NT2/D1 (cell line): ENCODE measurements around the gene PIP5K1C.

Source experiments
- DNase-seq: peaks from one replicate; pipeline ENCODE4 v3.0.0-alpha.2; 2011; ENCODE audit warnings: low read depth, low spot score
- H3K27me3 ChIP-seq: 2 replicates; pipeline ENCODE4 v1.6.0; 2011; ENCODE audit warnings: mild to moderate bottlenecking; ENCODE audit not compliant: insufficient read length, insufficient read depth
- H3K36me3 ChIP-seq: 2 replicates; pipeline ENCODE4 v1.6.1; 2011; ENCODE audit warnings: mild to moderate bottlenecking, low read length, mixed read lengths; ENCODE audit not compliant: insufficient read depth, insufficient read length
- H3K4me1 ChIP-seq: 2 replicates; pipeline ENCODE4 v1.5.1; 2011; ENCODE audit not compliant: insufficient read depth, insufficient read length
- H3K4me3 ChIP-seq: 2 replicates; pipeline ENCODE4 v1.5.1; 2011; ENCODE audit warnings: low read depth; ENCODE audit not compliant: insufficient read length
- H3K9ac ChIP-seq: 2 replicates; pipeline ENCODE4 v1.6.0; 2011; ENCODE audit warnings: low read depth; ENCODE audit not compliant: insufficient read length
- H3K9me3 ChIP-seq: 2 replicates; pipeline ENCODE4 v1.5.1; 2011; ENCODE audit warnings: mild to moderate bottlenecking, low read length; ENCODE audit not compliant: insufficient read depth
- SUZ12 ChIP-seq: IDR thresholded peaks from 2 replicates; pipeline ENCODE4 v1.6.1; 2011; ENCODE audit not compliant: insufficient read length, insufficient read depth; ENCODE audit errors: extremely low read depth
- YY1 ChIP-seq: IDR thresholded peaks from 2 replicates; pipeline ENCODE4 v1.6.1; 2011; ENCODE audit not compliant: insufficient read length, insufficient read depth
- ZNF274 ChIP-seq: IDR thresholded peaks from 2 replicates; pipeline ENCODE4 v1.6.1; 2011; ENCODE audit warnings: mild to moderate bottlenecking, low read depth, low read length

PIP5K1C gene

DNA sequence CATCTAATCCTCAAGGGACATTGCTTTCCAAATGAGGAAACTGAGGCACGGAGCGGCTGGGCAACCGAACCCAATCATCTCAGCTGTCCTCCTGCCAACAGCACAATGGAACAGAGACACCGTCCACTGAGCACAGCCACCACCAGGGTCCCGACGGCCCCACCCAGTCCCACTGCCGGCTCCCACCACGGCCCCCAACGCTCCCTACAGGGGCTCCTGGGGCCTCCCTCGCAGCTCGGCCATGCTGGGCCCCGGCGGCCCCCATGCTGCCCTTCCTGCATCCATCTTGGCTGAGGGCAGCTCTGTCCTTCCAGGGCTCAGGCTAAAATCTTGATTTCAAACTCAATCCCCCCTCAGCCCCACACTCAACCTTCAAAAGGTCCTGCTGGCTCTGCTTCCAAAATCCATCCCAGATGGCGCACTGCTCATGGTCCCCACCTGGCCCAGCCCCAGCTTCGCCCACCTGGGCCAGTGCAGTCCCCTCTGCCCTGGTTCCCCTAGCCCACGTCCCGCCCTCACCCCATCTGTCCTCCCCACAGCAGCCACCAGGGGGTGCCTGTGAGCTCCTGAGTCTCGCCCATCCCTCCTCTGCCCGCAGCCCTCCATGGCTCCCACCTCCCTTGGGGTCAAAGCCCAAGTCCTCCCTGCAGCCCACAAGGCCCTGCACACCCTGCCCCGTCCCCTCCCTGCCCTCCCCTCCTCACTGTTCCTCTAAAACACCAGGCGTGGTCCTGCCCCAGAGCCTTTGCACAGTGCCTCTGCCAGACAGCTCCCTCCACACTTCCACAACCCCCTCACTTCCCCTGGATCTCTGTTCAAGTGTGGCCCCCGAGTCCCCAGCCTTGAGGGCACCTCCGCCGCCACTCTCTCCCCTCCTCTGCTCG, 7.9 kb downstream of the PIP5K1C start:
- no peak for DNase-seq
- TF ChIP-seq ZNF274 = no peak
- no peak for TF ChIP-seq SUZ12
- TF ChIP-seq YY1 = no peak
- Histone ChIP-seq H3K36me3 (peaks cover 54% of the 10 kb centered on the region), H3K9me3 (peaks cover 6% of the 10 kb centered on the region; the same call in 1 of the 2 replicates), H3K4me1 (peaks cover 21% of the 10 kb centered on the region), H3K27me3 (no peaks in the 10 kb centered on the region), H3K9ac (no peak overlapping the region), H3K4me3 (no peak overlapping the region)

DNA sequence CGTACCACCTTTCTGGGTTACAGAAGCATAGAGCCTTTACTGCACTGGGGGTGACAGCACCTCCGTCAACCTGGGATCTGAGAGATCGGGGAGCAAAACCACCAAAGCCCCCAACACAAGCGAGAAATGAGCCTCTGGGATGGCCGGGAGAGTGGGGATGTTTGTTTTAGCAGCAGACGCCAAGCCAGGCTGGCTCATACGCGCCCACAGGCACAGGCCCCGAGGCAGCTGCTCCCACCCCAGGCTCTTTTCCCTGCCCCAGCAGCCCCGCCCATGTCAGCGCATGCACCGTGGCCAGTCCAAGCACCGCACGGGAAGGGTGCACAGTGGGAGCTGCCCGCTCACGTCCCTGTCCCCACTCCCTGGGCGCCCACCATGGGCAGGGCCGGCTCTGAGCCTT, 8.5 kb downstream of the PIP5K1C start:
- H3K9ac ChIP-seq = no peak overlapping the region
- H3K36me3 ChIP-seq = peaks cover 49% of the 10 kb centered on the region
- DNase-seq = no peak
- no peak for TF ChIP-seq YY1
- TF ChIP-seq SUZ12 = no peak
- no peak for TF ChIP-seq ZNF274
- H3K27me3 ChIP-seq = no peaks in the 10 kb centered on the region
- H3K9me3 ChIP-seq = peaks cover 6% of the 10 kb centered on the region; the same call in 1 of the 2 replicates
- H3K4me1 ChIP-seq = peaks cover 17% of the 10 kb centered on the region
- no peak overlapping the region for H3K4me3 ChIP-seq

DNA sequence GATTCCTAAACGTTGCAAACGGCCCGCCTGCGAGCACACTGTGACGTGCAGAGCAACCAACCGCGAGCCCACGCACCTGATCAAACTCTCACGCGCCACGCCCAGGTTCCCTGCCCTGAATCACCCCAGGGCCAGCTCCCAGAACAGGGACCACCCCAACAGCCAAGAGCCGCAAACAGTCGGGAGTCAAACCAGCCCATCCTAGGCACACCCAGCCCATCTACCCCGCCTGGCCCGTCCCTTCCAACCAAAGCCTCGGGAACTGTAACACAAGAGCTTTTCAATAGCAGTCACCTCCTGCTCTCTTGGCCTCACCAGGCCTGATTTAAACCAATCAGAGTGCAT, 8.9 kb downstream of the PIP5K1C start:
- no peak overlapping the region for H3K4me3 ChIP-seq
- peaks cover 17% of the 10 kb centered on the region for H3K4me1 ChIP-seq
- H3K36me3 ChIP-seq = peaks cover 48% of the 10 kb centered on the region
- H3K9ac ChIP-seq = no peak overlapping the region
- DNase-seq = no peak
- TF ChIP-seq YY1 = no peak
- no peak for TF ChIP-seq SUZ12
- TF ChIP-seq ZNF274 = no peak
- H3K27me3 ChIP-seq = no peaks in the 10 kb centered on the region
- peaks cover 6% of the 10 kb centered on the region; the same call in 1 of the 2 replicates for H3K9me3 ChIP-seq

DNA sequence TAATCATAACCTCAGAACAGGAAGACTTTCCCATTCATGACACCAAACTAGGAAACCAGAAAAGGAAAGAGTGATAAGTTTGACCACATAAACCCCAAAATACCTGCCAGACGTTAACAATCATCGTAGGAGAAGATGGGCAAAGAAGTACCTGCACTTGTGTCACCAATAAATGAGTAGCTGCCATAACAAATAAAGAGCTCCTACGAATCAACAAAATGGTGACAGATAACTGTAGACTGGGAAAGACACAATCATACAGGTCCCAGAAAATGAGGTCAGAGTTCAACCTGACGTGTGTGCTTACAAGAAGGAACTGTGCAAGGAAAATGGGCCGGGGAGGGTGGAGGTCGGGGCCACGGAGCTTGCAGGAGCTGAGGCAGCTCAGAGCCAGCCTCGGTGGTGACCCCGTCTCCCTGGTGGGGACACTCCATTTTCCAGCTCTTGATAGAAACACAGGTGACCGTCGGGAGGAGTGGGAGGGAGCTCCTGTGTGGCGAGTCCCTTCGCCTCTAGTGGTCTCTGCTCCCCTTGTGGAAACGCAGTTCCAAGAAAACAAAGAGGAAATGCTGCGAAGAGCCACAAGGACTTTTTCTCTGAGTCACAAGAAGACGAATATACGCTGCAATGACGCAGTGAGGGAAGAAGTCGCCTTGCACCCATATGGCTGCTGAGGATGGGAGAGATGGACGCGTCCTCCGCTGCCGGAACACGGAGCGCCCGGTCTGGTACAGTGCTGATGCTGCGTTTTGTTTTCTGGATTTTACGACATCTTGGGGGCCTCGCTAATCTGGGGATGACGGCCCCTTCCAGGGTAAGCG, 9.5 kb downstream of the PIP5K1C start:
- no peak for TF ChIP-seq YY1
- TF ChIP-seq ZNF274 = no peak
- TF ChIP-seq SUZ12 = no peak
- Histone ChIP-seq H3K27me3 (no peaks in the 10 kb centered on the region), H3K9ac (no peak overlapping the region), H3K4me1 (peaks cover 17% of the 10 kb centered on the region), H3K36me3 (peaks cover 44% of the 10 kb centered on the region), H3K4me3 (no peak overlapping the region), H3K9me3 (peaks cover 6% of the 10 kb centered on the region; the same call in 1 of the 2 replicates)
- DNase-seq = no peak

DNA sequence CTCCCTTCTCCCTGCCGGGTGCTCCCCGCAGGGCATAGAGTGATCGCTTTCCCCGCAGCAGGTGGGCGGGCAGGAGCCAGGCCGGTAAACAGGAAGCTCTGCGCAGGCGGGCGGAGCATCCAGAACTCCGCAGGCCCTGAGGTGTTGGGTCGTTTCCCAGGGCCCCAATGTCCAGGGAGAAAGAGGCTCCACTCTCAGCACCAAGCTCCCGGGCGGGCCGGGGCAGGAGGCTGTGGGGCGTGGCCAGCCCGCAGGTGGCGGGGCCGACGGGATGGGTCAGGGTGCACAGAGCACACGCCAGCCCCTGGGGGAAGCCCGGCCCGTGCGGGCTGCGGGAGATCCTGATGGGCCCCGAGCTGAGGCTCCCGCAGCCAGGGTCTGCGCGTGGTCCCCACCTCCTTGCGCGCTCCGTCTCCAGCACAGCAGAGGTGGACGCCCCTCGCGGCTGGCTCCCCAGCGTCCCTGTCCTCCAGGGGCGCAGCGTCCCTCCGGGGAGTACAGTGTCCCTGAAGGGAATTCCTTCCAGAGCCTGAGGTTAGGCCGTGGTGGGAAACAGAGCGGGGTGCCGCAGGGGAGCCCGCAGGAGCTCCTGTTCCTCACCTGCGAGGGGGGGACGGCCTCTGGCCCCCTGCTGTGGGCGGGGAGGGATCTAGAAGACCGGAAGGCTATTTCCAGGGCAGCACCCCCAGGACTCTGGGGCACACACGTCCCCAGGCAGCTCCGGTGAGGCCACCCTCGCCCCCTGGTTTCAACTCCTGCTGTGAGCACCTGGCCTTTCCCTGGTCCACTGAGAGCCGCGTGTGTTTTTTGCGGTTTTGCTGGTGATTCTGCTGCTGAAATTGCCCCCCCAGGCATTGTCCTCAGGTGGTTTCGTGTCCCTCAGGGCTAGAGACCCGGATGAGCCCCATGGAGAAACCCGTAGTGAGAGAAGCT, 12.2 kb downstream of the PIP5K1C start:
- Histone ChIP-seq H3K36me3 (peaks cover 41% of the 10 kb centered on the region), H3K4me3 (no peak overlapping the region), H3K9ac (peak overlapping the region; percentile 72), H3K4me1 (peaks cover 25% of the 10 kb centered on the region), H3K27me3 (no peaks in the 10 kb centered on the region), H3K9me3 (peaks cover 21% of the 10 kb centered on the region; the same call in 1 of the 2 replicates)
- DNase-seq = no peak
- TF ChIP-seq ZNF274 (no peak), YY1 (no peak), SUZ12 (no peak)

DNA sequence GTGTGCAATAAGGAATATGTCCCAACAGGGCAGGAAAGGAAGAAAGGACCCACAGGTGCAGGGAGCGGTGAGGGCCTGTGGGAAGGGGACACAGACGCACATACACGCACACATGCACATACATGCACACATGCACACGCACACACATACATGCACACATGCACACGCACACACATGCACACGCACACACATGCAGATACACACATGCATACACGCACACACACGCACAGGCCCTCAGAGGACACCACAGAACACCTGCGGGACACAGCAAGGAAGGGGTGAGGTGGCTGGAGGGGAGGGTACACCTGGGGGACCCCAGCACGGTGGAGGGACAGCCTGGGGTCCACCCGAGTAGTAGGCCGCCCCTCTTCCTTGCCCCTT, 12.9 kb downstream of the PIP5K1C start:
- no peak overlapping the region for H3K4me3 ChIP-seq
- TF ChIP-seq YY1 (no peak), ZNF274 (no peak), SUZ12 (no peak)
- H3K27me3 ChIP-seq = no peaks in the 10 kb centered on the region
- H3K9ac ChIP-seq = peak overlapping the region; percentile 36
- H3K4me1 ChIP-seq = peaks cover 26% of the 10 kb centered on the region
- peaks cover 21% of the 10 kb centered on the region; the same call in 1 of the 2 replicates for H3K9me3 ChIP-seq
- DNase-seq = no peak
- H3K36me3 ChIP-seq = peaks cover 41% of the 10 kb centered on the region
